NB4 (cell line): Measurements from ENCODE around the gene FAM181A.

Source experiments
- CTCF ChIP-seq: IDR thresholded peaks from one replicate; pipeline ENCODE4 v1.5.1; 2012; ENCODE audit warnings: low read depth, low read length
- MYC ChIP-seq: IDR thresholded peaks from 2 replicates; pipeline ENCODE4 v1.6.1; 2011; ENCODE audit warnings: low read depth, low read length
- POLR2A ChIP-seq: IDR thresholded peaks from 2 replicates; pipeline ENCODE4 v1.6.1; 2011; ENCODE audit warnings: mild to moderate bottlenecking; ENCODE audit not compliant: insufficient read length; ENCODE audit errors: extremely low read depth
- TF ChIP-seq, protein P1 (sequence below): IDR thresholded peaks from 2 replicates; pipeline ENCODE4 v1.6.1; 2011; ENCODE audit warnings: low read depth, low read length

GRCh38 chr14:93888995-93889394 lies 38.1 kb upstream of the FAM181A start:
- TF ChIP-seq CTCF (no peak), POLR2A (no peak), MYC (no peak)
- TF ChIP-seq, protein P1, sequence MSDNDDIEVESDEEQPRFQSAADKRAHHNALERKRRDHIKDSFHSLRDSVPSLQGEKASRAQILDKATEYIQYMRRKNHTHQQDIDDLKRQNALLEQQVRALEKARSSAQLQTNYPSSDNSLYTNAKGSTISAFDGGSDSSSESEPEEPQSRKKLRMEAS: no peak
